HepG2 (cell line): ENCODE data around the gene CAT. TPM values are rescaled to one million over a fixed set of nuclear protein-coding genes. Genes with fewer than 3 reads are reported as not detected.

Source experiments
- CREM ChIP-seq, 2 experiments: sonication (generic) in 1 of 2; formaldehyde crosslinking in 1 of 2; IDR thresholded peaks; 2 replicates each; pipeline versions ENCODE4 v1.4.0 to v1.6.1; 2016 to 2020; ENCODE audit warnings: antibody characterized with exemption in 1 of 2, mild to moderate bottlenecking in 1 of 2, missing genetic modification reagents in 1 of 2
- NCOA2 ChIP-seq: sonication (generic); formaldehyde crosslinking; IDR thresholded peaks from 2 replicates; pipeline ENCODE4 v1.8.0; 2022; ENCODE audit warnings: inconsistent platforms
- RBM39 ChIP-seq: fragments of 200-400 bp; formaldehyde crosslinking; IDR thresholded peaks from one replicate; pipeline ENCODE4 v1.6.1; 2018; ENCODE audit warnings: antibody characterized with exemption, mild to moderate bottlenecking, low read depth, low read length; ENCODE audit not compliant: poor library complexity, severe bottlenecking
- RXRA ChIP-seq: sonication (generic); formaldehyde crosslinking; IDR thresholded peaks from 2 replicates; pipeline ENCODE4 v1.5.1; 2020; ENCODE audit warnings: missing genetic modification reagents
- SOX13 ChIP-seq, 3 experiments: fragments of 450-650 bp in 1 of 3; sonication (generic) in 1 of 3; formaldehyde crosslinking in 1 of 3; IDR thresholded peaks in 2 of 3; conservative IDR thresholded peaks in 1 of 3; 2 replicates each; pipeline versions ENCODE4 v1.5.0 to v1.6.1; 2016 to 2020; ENCODE audit warnings: antibody characterized with exemption in 1 of 3, mild to moderate bottlenecking in 1 of 3, missing compliant biosample characterization in 1 of 3, missing genetic modification reagents in 1 of 3, moderate library complexity in 1 of 3
- SRSF1 ChIP-seq: fragments of 200-400 bp; formaldehyde crosslinking; optimal IDR thresholded peaks from 2 replicates; pipeline ENCODE3; 2017; ENCODE audit warnings: mild to moderate bottlenecking, low read depth, low read length, moderate library complexity
- ZBTB38 ChIP-seq: sonication (generic); formaldehyde crosslinking; IDR thresholded peaks from 2 replicates; pipeline ENCODE4 v1.5.1; 2020; ENCODE audit warnings: mild to moderate bottlenecking, missing genetic modification reagents
- ZSCAN25 ChIP-seq: sonication (generic); formaldehyde crosslinking; IDR thresholded peaks from 2 replicates; pipeline ENCODE4 v1.8.0; 2022; ENCODE audit warnings: mild to moderate bottlenecking, missing genetic modification reagents
- polyA plus RNA-seq, 8 experiments: library from polyadenylated mRNA; depleted of rRNA in 3 of 8; stranded (reverse) in 7 of 8; unstranded in 1 of 8; fragments of >200 nt; fragmentation: Illumina TruSeq in 4 of 8; extraction: Trizol in 4 of 8; gene quantifications; 2 replicates each; pipeline versions ENCODE4 v1.2.1 to v1.2.3, GENCODE V29; 2011 to 2016; ENCODE audit warnings: low read depth in 4 of 8, missing spikeins in 1 of 8, mixed read lengths in 1 of 8; ENCODE audit not compliant: insufficient read depth in 1 of 8
- total RNA-seq, 5 experiments: library from RNA; depleted of rRNA; stranded (reverse); fragments of >200 nt; fragmentation: Illumina TruSeq; extraction: Trizol; gene quantifications; 2 replicates each; pipeline ENCODE4 v1.2.3, GENCODE V29; 2016; ENCODE audit warnings: low read depth in 1 of 5
- TF ChIP-seq, protein P1 (sequence below), 2 experiments: sonication (generic) in 1 of 2; formaldehyde crosslinking in 1 of 2; IDR thresholded peaks; 2 replicates each; pipeline versions ENCODE4 v1.4.0 to v1.6.1; 2016 to 2020; ENCODE audit warnings: borderline replicate concordance in 1 of 2, low read depth in 1 of 2, mild to moderate bottlenecking in 1 of 2, missing genetic modification reagents in 1 of 2
- TF ChIP-seq, protein P2 (sequence below): sonication (generic); formaldehyde crosslinking; IDR thresholded peaks from 2 replicates; pipeline ENCODE4 v1.4.0; 2020; ENCODE audit warnings: missing genetic modification reagents
- TF ChIP-seq, protein P3 (sequence below): sonication (generic); formaldehyde crosslinking; IDR thresholded peaks from 2 replicates; pipeline ENCODE4 v1.8.0; 2022; ENCODE audit warnings: missing genetic modification reagents, mild to moderate bottlenecking, inconsistent platforms, borderline replicate concordance
- TF ChIP-seq, protein P4 (sequence below): sonication (generic); formaldehyde crosslinking; IDR thresholded peaks from 2 replicates; pipeline ENCODE4 v1.4.0; 2020; ENCODE audit warnings: missing genetic modification reagents, mild to moderate bottlenecking, borderline replicate concordance
- TF ChIP-seq, protein P5 (sequence below): IDR thresholded peaks from 2 replicates; pipeline ENCODE4 v1.6.1; 2016; ENCODE audit warnings: low read depth

The CAT gene
- total and polyA plus RNA-seq, 2 of the 13 experiments (the other 11 are each of a cell fraction or from before 2014, with no cell fraction given), result 107 to 136 TPM

DNA sequence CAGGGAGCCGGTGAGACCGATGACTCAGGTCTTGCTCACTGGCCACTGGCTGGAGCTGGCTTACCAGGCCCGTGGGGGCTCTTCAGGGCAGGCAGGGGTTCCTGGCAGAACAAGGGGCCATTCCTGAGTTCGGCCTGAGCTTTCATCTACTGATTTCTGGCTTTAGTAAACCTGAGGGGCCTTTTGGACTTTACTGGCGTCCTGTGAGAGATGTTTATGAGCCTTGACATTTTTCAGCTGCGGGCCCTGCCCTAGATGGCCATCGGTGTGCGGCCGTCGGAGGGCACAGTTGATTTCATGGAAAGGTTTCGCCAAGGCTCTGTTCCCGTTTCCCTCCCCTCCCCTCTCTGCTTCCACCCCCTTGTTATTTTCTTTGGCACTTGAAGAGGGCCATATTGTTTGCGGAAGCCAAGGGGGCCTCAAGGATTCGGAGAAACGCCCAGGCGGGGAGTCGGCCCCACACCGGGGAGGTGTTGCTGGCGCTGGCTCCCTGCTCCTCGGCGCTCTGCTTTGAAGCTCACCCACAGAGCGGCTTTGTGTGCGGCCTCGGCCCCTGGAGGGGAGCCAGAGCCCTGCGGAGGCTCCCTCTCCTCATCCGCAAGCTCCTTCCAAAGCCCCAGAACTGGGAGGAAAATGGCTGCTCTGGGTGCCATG is 57.1 kb downstream of the CAT start (continued):
- peak; percentile 16 for TF ChIP-seq SRSF1
- TF ChIP-seq, protein P1, sequence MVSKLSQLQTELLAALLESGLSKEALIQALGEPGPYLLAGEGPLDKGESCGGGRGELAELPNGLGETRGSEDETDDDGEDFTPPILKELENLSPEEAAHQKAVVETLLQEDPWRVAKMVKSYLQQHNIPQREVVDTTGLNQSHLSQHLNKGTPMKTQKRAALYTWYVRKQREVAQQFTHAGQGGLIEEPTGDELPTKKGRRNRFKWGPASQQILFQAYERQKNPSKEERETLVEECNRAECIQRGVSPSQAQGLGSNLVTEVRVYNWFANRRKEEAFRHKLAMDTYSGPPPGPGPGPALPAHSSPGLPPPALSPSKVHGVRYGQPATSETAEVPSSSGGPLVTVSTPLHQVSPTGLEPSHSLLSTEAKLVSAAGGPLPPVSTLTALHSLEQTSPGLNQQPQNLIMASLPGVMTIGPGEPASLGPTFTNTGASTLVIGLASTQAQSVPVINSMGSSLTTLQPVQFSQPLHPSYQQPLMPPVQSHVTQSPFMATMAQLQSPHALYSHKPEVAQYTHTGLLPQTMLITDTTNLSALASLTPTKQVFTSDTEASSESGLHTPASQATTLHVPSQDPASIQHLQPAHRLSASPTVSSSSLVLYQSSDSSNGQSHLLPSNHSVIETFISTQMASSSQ (IDR thresholded peaks at IDR 0.05; ENCODE audit: low read depth), result no peak
- TF ChIP-seq, protein P1 (CRISPR knock-in tag; IDR thresholded peaks at IDR 0.05; ENCODE audit: borderline replicate concordance), result peak; percentile 39; the same call in 1 of the 2 replicates
- TF ChIP-seq, protein P2, sequence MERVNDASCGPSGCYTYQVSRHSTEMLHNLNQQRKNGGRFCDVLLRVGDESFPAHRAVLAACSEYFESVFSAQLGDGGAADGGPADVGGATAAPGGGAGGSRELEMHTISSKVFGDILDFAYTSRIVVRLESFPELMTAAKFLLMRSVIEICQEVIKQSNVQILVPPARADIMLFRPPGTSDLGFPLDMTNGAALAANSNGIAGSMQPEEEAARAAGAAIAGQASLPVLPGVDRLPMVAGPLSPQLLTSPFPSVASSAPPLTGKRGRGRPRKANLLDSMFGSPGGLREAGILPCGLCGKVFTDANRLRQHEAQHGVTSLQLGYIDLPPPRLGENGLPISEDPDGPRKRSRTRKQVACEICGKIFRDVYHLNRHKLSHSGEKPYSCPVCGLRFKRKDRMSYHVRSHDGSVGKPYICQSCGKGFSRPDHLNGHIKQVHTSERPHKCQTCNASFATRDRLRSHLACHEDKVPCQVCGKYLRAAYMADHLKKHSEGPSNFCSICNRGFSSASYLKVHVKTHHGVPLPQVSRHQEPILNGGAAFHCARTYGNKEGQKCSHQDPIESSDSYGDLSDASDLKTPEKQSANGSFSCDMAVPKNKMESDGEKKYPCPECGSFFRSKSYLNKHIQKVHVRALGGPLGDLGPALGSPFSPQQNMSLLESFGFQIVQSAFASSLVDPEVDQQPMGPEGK (CRISPR knock-in tag), result peak; percentile 25; the same call in 1 of the 2 replicates
- TF ChIP-seq ZBTB38, result peak; percentile 51; the same call in 1 of the 2 replicates
- TF ChIP-seq SOX13 (IDR thresholded peaks at IDR 0.05), result no peak
- peak in 1 of 2 experiments; percentile 28; a peak in 1 of 4 replicates for TF ChIP-seq SOX13 (CRISPR knock-in tag; conservative IDR thresholded peaks at IDR 0.05 in 1 of 2, IDR thresholded peaks at IDR 0.05 in 1 of 2)
- TF ChIP-seq, protein P3, sequence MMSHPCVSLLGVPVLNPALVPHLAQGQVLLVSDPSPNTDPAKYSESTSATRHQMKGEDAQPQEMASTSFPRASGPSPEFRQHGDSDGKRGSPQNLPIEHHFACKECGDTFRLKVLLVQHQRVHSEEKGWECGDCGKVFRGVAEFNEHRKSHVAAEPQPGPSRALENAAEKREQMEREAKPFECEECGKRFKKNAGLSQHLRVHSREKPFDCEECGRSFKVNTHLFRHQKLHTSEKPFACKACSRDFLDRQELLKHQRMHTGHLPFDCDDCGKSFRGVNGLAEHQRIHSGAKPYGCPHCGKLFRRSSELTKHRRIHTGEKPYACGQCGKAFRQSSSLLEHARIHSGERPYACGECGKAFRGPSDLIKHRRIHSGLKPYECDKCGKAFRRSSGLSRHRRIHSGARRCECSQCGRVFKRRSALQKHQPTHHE (CRISPR knock-in tag), result no peak
- peak; percentile 63 for TF ChIP-seq RBM39
- TF ChIP-seq, protein P4, sequence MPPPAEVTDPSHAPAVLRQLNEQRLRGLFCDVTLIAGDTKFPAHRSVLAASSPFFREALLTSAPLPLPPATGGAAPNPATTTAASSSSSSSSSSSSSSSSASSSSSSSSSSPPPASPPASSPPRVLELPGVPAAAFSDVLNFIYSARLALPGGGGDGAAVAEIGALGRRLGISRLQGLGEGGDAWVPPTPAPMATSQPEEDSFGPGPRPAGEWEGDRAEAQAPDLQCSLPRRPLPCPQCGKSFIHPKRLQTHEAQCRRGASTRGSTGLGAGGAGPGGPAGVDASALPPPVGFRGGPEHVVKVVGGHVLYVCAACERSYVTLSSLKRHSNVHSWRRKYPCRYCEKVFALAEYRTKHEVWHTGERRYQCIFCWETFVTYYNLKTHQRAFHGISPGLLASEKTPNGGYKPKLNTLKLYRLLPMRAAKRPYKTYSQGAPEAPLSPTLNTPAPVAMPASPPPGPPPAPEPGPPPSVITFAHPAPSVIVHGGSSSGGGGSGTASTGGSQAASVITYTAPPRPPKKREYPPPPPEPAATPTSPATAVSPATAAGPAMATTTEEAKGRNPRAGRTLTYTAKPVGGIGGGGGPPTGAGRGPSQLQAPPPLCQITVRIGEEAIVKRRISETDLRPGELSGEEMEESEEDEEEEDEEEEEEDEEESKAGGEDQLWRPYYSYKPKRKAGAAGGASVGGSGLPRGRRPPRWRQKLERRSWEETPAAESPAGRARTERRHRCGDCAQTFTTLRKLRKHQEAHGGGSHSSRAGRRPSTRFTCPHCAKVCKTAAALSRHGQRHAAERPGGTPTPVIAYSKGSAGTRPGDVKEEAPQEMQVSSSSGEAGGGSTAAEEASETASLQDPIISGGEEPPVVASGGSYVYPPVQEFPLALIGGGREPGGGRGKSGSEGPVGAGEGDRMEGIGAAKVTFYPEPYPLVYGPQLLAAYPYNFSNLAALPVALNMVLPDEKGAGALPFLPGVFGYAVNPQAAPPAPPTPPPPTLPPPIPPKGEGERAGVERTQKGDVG (CRISPR knock-in tag), result peak; percentile 81; the same call in 1 of the 2 replicates
- peak; percentile 56; the same call in 1 of the 2 replicates for TF ChIP-seq NCOA2 (CRISPR knock-in tag)
- peak; percentile 53; the same call in 1 of the 2 replicates for TF ChIP-seq RXRA (CRISPR knock-in tag)
- 0 out of 2 replicates have a peak, but pooled peaks have one; percentile 18 for TF ChIP-seq CREM (IDR thresholded peaks at IDR 0.05)
- TF ChIP-seq CREM (CRISPR knock-in tag; IDR thresholded peaks at IDR 0.05), result no peak
- TF ChIP-seq, protein P5, sequence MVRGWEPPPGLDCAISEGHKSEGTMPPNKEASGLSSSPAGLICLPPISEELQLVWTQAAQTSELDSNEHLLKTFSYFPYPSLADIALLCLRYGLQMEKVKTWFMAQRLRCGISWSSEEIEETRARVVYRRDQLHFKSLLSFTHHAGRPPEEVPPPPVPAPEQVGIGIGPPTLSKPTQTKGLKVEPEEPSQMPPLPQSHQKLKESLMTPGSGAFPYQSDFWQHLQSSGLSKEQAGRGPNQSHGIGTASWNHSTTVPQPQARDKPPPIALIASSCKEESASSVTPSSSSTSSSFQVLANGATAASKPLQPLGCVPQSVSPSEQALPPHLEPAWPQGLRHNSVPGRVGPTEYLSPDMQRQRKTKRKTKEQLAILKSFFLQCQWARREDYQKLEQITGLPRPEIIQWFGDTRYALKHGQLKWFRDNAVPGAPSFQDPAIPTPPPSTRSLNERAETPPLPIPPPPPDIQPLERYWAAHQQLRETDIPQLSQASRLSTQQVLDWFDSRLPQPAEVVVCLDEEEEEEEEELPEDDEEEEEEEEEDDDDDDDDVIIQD (CRISPR knock-in tag), result peak; percentile 44; the same call in 1 of the 2 replicates
- 0 out of 2 replicates have a peak, but pooled peaks have one; percentile 16 for TF ChIP-seq ZSCAN25 (CRISPR knock-in tag)
